Motor neuron (in vitro differentiated cells): ENCODE measurements around the gene PDE4D. TPM values are rescaled to one million over a fixed set of nuclear protein-coding genes. Genes with fewer than 3 reads are reported as not detected.

Experiments
- ATAC-seq, 8 experiments: fragments of 200-7000 bp; cut with Tn5 transposase; replicated peaks in 6 of 8; 2 replicates each; pipeline ENCODE4 v1.8.0; 2021; ENCODE audit warnings: mild to moderate bottlenecking in 8 of 8, moderate library complexity in 8 of 8
- H3K27ac ChIP-seq, 2 donors: fragments of 250-450 bp; sonication (Bioruptor Pico); 2 replicates each; pipeline ENCODE4 v1.9.0; 2021; ENCODE audit warnings: antibody characterized with exemption in 2 of 2, mild to moderate bottlenecking in 2 of 2, moderate library complexity in 1 of 2
- H3K4me1 ChIP-seq, 2 donors: fragments of 250-450 bp; sonication (Bioruptor Pico); replicated peaks in 1 of 2; 2 replicates each; pipeline ENCODE4 v1.6.1; 2021; ENCODE audit warnings: antibody characterized with exemption in 2 of 2, mild to moderate bottlenecking in 2 of 2, moderate library complexity in 1 of 2
- H3K4me3 ChIP-seq, 5 donors: fragments of 250-450 bp; sonication (Bioruptor Pico); 2 replicates each; pipeline ENCODE4 v1.9.0; 2021; ENCODE audit warnings: antibody characterized with exemption in 5 of 5, mild to moderate bottlenecking in 5 of 5, moderate library complexity in 4 of 5
- WGBS, 10 experiments: fragments of 450-650 bp; shearing (Covaris generic); methylation state at CpG; one replicate each; pipeline ENCODE4 v1.0.0; 2022; 5-methylcytosine and 5-hydroxymethylcytosine counted together
- in situ Hi-C, 9 experiments: fragments of 400-800 bp; cut with MboI; loops; one replicate each; pipeline ENCODE4 v1.15.0; 2021; ENCODE audit warnings: low sequenced_read_pairs in 9 of 9, low pct_unique_long_range_greater_than_20kb in 2 of 9; ENCODE audit not compliant: unreplicated experiment in 9 of 9
- total RNA-seq, 8 experiments: library from RNA; unstranded; fragments of 300-600 nt; gene quantifications; 2 replicates each; pipeline versions ENCODE4 v1.2.3 to v1.2.4, GENCODE V29; 2022

The PDE4D gene
- total RNA-seq, 8 experiments from 2014 or later = 10.1 to 57.2 (median 23.7) TPM

- peak in 2 of 8 experiments; percentile 51 to 64 for ATAC-seq
- in situ Hi-C loops = no loop called here
- WGBS, 10 experiments = 10 to 100% (median 87%) methylated on average over 1 of the region's 1 CpG; no CpG with 5 or more reads in 2 of the 10 experiments
- no peak overlapping the region for H3K27ac ChIP-seq
- no peak overlapping the region for H3K4me3 ChIP-seq
- H3K4me1 ChIP-seq = peaks cover 0 to 4% of the 10 kb centered on the region in 2 donors
These were observed 155.5 kb downstream of the PDE4D start for GRCh38 chr5:59738024-59738423.

- H3K4me3 ChIP-seq = no peak overlapping the region
- H3K27ac ChIP-seq = no peak overlapping the region
- peaks cover 5 to 20% of the 10 kb centered on the region in 2 donors for H3K4me1 ChIP-seq
- in situ Hi-C loops = no loop called here
- no peak for ATAC-seq
These were observed 160.7 kb downstream of the PDE4D start for GRCh38 chr5:59732806-59733205.

- H3K4me1 ChIP-seq = peaks cover 5 to 20% of the 10 kb centered on the region in 2 donors
- no peak overlapping the region for H3K27ac ChIP-seq
- 73 to 100% (median 83%) methylated on average over 1 to 2 of the region's 2 CpGs; no CpG with 5 or more reads in 3 of the 10 experiments for WGBS, 10 experiments
- in situ Hi-C loops = no loop called here
- H3K4me3 ChIP-seq = no peak overlapping the region
- no peak for ATAC-seq
These were observed 161.2 kb downstream of the PDE4D start for GRCh38 chr5:59732301-59732700.

GRCh38 chr5:59731809-59732208 lies 161.7 kb downstream of the PDE4D start:
- in situ Hi-C loops = no loop called here
- H3K27ac ChIP-seq = no peak overlapping the region
- H3K4me3 ChIP-seq = no peak overlapping the region
- ATAC-seq = no peak
- peaks cover 5 to 20% of the 10 kb centered on the region in 2 donors for H3K4me1 ChIP-seq
- WGBS, 10 experiments = 90 to 100% (median 100%) methylated on average over 1 of the region's 1 CpG; no CpG with 5 or more reads in 1 of the 10 experiments

- no peak for ATAC-seq
- Histone ChIP-seq H3K4me3 (no peak overlapping the region), H3K27ac (no peak overlapping the region), H3K4me1 (peaks cover 5 to 29% of the 10 kb centered on the region in 2 donors)
- WGBS, 10 experiments = 80 to 100% (median 100%) methylated on average over 1 to 2 of the region's 2 CpGs; no CpG with 5 or more reads in 1 of the 10 experiments
- in situ Hi-C loops = no loop called here
These were observed 163.7 kb downstream of the PDE4D start for GRCh38 chr5:59729820-59730219.

GRCh38 chr5:59729357-59729756 lies 164.2 kb downstream of the PDE4D start:
- in situ Hi-C loops = no loop called here
- Histone ChIP-seq H3K4me1 (peaks cover 5 to 29% of the 10 kb centered on the region in 2 donors), H3K27ac (no peak overlapping the region), H3K4me3 (no peak overlapping the region)
- ATAC-seq = no peak
- 72 to 100% (median 93%) methylated on average over 2 to 3 of the region's 3 CpGs for whole genome bisulfite sequencing, 10 experiments

GRCh38 chr5:59728356-59728755 lies 165.2 kb downstream of the PDE4D start:
- Histone ChIP-seq H3K27ac (no peak overlapping the region), H3K4me3 (no peak overlapping the region), H3K4me1 (peaks cover 5 to 28% of the 10 kb centered on the region in 2 donors)
- in situ Hi-C loops = no loop called here
- peak in 1 of 8 experiments; percentile 20 for ATAC-seq
- WGBS, 10 experiments = 0 to 67% (median 38%) methylated on average over 1 of the region's 1 CpG; no CpG with 5 or more reads in 3 of the 10 experiments

GRCh38 chr5:59727186-59727585 lies 166.3 kb downstream of the PDE4D start:
- 26 to 100% (median 83%) methylated on average over 1 to 2 of the region's 2 CpGs; no CpG with 5 or more reads in 1 of the 10 experiments for WGBS, 10 experiments
- Histone ChIP-seq H3K4me1 (peaks cover 0 to 19% of the 10 kb centered on the region in 2 donors), H3K4me3 (no peak overlapping the region), H3K27ac (no peak overlapping the region)
- in situ Hi-C loops = no loop called here
- ATAC-seq = no peak

GRCh38 chr5:59725392-59725767 lies 168.1 kb downstream of the PDE4D start:
- peak in 3 of 8 experiments; percentile 43 to 55 (median 54) for ATAC-seq
- in situ Hi-C loops = no loop called here
- Histone ChIP-seq H3K27ac (no peak overlapping the region), H3K4me1 (peaks cover 0 to 21% of the 10 kb centered on the region in 2 donors), H3K4me3 (no peak overlapping the region)
- 60 to 100% (median 71%) methylated on average over 1 of the region's 1 CpG; no CpG with 5 or more reads in 1 of the 10 experiments for WGBS, 10 experiments

- Histone ChIP-seq H3K4me3 (no peak overlapping the region), H3K27ac (no peak overlapping the region), H3K4me1 (peaks cover 0 to 21% of the 10 kb centered on the region in 2 donors)
- WGBS, 10 experiments = 10 to 100% (median 63%) methylated on average over 1 to 4 of the region's 4 CpGs; no CpG with 5 or more reads in 1 of the 10 experiments
- ATAC-seq = peak in 3 of 8 experiments; percentile 82 to 86 (median 85)
- in situ Hi-C loops = no loop called here
These were observed 168.8 kb downstream of the PDE4D start for GRCh38 chr5:59724482-59725391.

GRCh38 chr5:59722874-59723273 lies 170.7 kb downstream of the PDE4D start:
- H3K4me1 ChIP-seq = peaks cover 0 to 21% of the 10 kb centered on the region in 2 donors
- no peak overlapping the region for H3K27ac ChIP-seq
- in situ Hi-C loops = no loop called here
- 28 to 100% (median 87%) methylated on average over 1 to 2 of the region's 2 CpGs; no CpG with 5 or more reads in 1 of the 10 experiments for WGBS, 10 experiments
- no peak overlapping the region for H3K4me3 ChIP-seq
- no peak for ATAC-seq

GRCh38 chr5:59721741-59722140 lies 171.8 kb downstream of the PDE4D start:
- no peak overlapping the region for H3K4me3 ChIP-seq
- 38 to 75% (median 41%) methylated on average over 1 to 3 of the region's 3 CpGs; no CpG with 5 or more reads in 6 of the 10 experiments for WGBS, 10 experiments
- H3K27ac ChIP-seq = no peak overlapping the region
- ATAC-seq = peak in 3 of 8 experiments; percentile 65 to 84 (median 82)
- H3K4me1 ChIP-seq = peaks cover 2 to 28% of the 10 kb centered on the region in 2 donors
- in situ Hi-C loops = no loop called here

- in situ Hi-C loops = no loop called here
- no peak overlapping the region for H3K4me3 ChIP-seq
- H3K4me1 ChIP-seq = peaks cover 2 to 29% of the 10 kb centered on the region in 2 donors
- ATAC-seq = no peak
- WGBS, 10 experiments = 100% methylated on average over 1 of the region's 1 CpG; no CpG with 5 or more reads in 7 of the 10 experiments
- no peak overlapping the region for H3K27ac ChIP-seq
These were observed 173.5 kb downstream of the PDE4D start for GRCh38 chr5:59720063-59720462.
